HepG2 (cell line): ENCODE results near the gene PSMB3. TPM values are rescaled to one million over a fixed set of nuclear protein-coding genes. Genes with fewer than 3 reads are reported as not detected.

Experiments
- AHDC1 ChIP-seq: sonication (generic); formaldehyde crosslinking; IDR thresholded peaks from 2 replicates; pipeline ENCODE4 v1.5.1; 2020; ENCODE audit warnings: mild to moderate bottlenecking, missing genetic modification reagents, borderline replicate concordance
- BATF2 ChIP-seq: sonication (generic); formaldehyde crosslinking; IDR thresholded peaks from 2 replicates; pipeline ENCODE4 v1.8.0; 2022; ENCODE audit warnings: mild to moderate bottlenecking, missing genetic modification reagents, moderate library complexity
- BRCA1 ChIP-seq: sonication (generic); formaldehyde crosslinking; IDR thresholded peaks from 2 replicates; pipeline ENCODE4 v1.4.0; 2020; ENCODE audit warnings: missing genetic modification reagents
- CEBPG ChIP-seq: IDR thresholded peaks from 2 replicates; pipeline ENCODE4 v1.6.1; 2016
- CHCHD3 ChIP-seq: sonication (generic); formaldehyde crosslinking; IDR thresholded peaks from 2 replicates; pipeline ENCODE4 v1.8.0; 2022; ENCODE audit warnings: mild to moderate bottlenecking, missing genetic modification reagents, moderate library complexity
- GTF2F1 ChIP-seq: fragments of 150-350 bp; IDR thresholded peaks from 2 replicates; pipeline ENCODE4 v1.6.1; 2014; ENCODE audit warnings: low read length
- KDM3A ChIP-seq: IDR thresholded peaks from 2 replicates; pipeline ENCODE4 v1.6.1; 2018; ENCODE audit warnings: low read depth, missing compliant biosample characterization
- MBD4 ChIP-seq: IDR thresholded peaks from 2 replicates; pipeline ENCODE4 v1.6.1; 2012; ENCODE audit warnings: low read length, inconsistent platforms, borderline replicate concordance
- RBM39 ChIP-seq: fragments of 200-400 bp; formaldehyde crosslinking; IDR thresholded peaks from one replicate; pipeline ENCODE4 v1.6.1; 2018; ENCODE audit warnings: antibody characterized with exemption, mild to moderate bottlenecking, low read depth, low read length; ENCODE audit not compliant: poor library complexity, severe bottlenecking
- SP140L ChIP-seq: sonication (generic); formaldehyde crosslinking; IDR thresholded peaks from 2 replicates; pipeline ENCODE4 v1.4.0; 2020; ENCODE audit warnings: missing genetic modification reagents, borderline replicate concordance
- SSRP1 ChIP-seq: IDR thresholded peaks from 2 replicates; pipeline ENCODE4 v1.6.1; 2016; ENCODE audit warnings: control low read depth
- TOE1 ChIP-seq: sonication (generic); formaldehyde crosslinking; IDR thresholded peaks from 2 replicates; pipeline ENCODE4 v1.4.0; 2020; ENCODE audit warnings: mild to moderate bottlenecking, missing genetic modification reagents
- ZBTB7B ChIP-seq: sonication (generic); formaldehyde crosslinking; IDR thresholded peaks from 2 replicates; pipeline ENCODE4 v1.4.0; 2020; ENCODE audit warnings: missing genetic modification reagents
- ZNF10 ChIP-seq: sonication (generic); formaldehyde crosslinking; IDR thresholded peaks from 2 replicates; pipeline ENCODE4 v1.4.0; 2020; ENCODE audit warnings: mild to moderate bottlenecking, low read depth, missing genetic modification reagents, borderline replicate concordance
- ZNF564 ChIP-seq: sonication (generic); formaldehyde crosslinking; IDR thresholded peaks from 2 replicates; pipeline ENCODE4 v1.8.1; 2023; ENCODE audit warnings: mild to moderate bottlenecking, missing genetic modification reagents
- ZNF567 ChIP-seq: sonication (generic); formaldehyde crosslinking; IDR thresholded peaks from 2 replicates; pipeline ENCODE4 v1.8.1; 2023; ENCODE audit warnings: mild to moderate bottlenecking, missing genetic modification reagents, borderline replicate concordance
- ZNF615 ChIP-seq: sonication (generic); formaldehyde crosslinking; IDR thresholded peaks from 2 replicates; pipeline ENCODE4 v1.5.0; 2020; ENCODE audit warnings: mild to moderate bottlenecking, missing genetic modification reagents, borderline replicate concordance
- ZNF788 ChIP-seq: sonication (generic); formaldehyde crosslinking; IDR thresholded peaks from 2 replicates; pipeline ENCODE4 v1.5.0; 2020; ENCODE audit warnings: mild to moderate bottlenecking, missing genetic modification reagents, borderline replicate concordance
- polyA plus RNA-seq, 8 experiments: library from polyadenylated mRNA; depleted of rRNA in 3 of 8; stranded (reverse) in 7 of 8; unstranded in 1 of 8; fragments of >200 nt; fragmentation: Illumina TruSeq in 4 of 8; extraction: Trizol in 4 of 8; gene quantifications; 2 replicates each; pipeline versions ENCODE4 v1.2.1 to v1.2.3, GENCODE V29; 2011 to 2016; ENCODE audit warnings: low read depth in 4 of 8, missing spikeins in 1 of 8, mixed read lengths in 1 of 8; ENCODE audit not compliant: insufficient read depth in 1 of 8
- total RNA-seq, 5 experiments: library from RNA; depleted of rRNA; stranded (reverse); fragments of >200 nt; fragmentation: Illumina TruSeq; extraction: Trizol; gene quantifications; 2 replicates each; pipeline ENCODE4 v1.2.3, GENCODE V29; 2016; ENCODE audit warnings: low read depth in 1 of 5
- TF ChIP-seq, protein P1 (sequence below): IDR thresholded peaks from 2 replicates; pipeline ENCODE4 v1.6.1; 2016; ENCODE audit warnings: mild to moderate bottlenecking, missing biosample characterization, missing genetic modification reagents
- TF ChIP-seq, protein P2 (sequence below): sonication (generic); formaldehyde crosslinking; IDR thresholded peaks from 2 replicates; pipeline ENCODE4 v1.8.1; 2023; ENCODE audit warnings: mild to moderate bottlenecking, inconsistent platforms, moderate library complexity, missing genetic modification reagents, borderline replicate concordance

PSMB3 gene
- total and polyA plus RNA-seq, 2 of the 13 experiments (the other 11 are each of a cell fraction or from before 2014, with no cell fraction given), result 366 to 517 TPM

DNA sequence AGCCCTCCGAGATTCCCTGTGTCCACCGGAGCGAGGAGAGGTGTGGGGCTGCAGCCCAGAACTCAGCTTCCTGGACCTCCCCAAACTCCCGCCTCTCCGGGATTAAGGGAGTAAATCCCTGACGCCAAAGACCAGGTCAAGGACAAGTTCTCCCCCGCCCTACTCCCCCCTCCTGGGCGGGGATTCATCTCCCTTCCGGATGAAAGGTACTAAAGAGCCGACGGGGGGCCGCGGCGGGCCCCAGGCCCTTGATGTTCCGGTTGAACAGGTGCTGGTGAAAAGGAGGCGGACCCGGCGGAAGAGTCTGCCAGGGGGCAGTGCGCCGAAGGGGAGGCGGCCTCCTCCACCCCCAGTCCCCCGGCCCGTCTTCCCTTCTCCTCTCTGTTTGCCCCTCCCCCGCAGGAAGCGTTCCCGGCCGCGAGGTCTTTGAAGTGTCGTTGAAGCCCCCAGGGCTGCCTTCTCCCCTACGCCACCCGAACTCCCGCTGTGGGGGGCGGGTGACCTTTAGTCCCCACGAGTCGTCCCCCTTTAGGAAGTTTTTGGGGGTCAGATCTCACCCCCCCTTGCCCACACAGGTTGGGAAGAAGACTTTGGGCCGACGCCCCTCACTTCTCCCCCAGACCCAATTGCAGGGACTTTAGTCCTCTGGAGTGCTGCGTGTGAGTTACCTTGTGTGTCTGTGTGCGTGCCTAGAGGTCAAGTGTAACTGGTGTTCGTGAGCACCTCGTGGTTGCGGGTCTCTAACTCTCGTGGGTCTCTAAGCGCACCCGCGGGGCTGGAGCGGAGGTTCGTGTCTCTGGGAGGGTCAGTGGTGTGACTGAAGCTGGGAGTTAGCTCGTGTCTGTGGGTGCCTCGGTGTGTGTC lies 48.6 kb upstream of the PSMB3 start (continued):
- TF ChIP-seq ZNF10 (CRISPR knock-in tag) (no peak), ZNF615 (CRISPR knock-in tag) (0 out of 2 replicates have a peak, but pooled peaks have one; percentile 44), ZNF788 (CRISPR knock-in tag) (peak; percentile 96; the same call in 1 of the 2 replicates), AHDC1 (CRISPR knock-in tag) (peak; percentile 96), SSRP1 (CRISPR knock-in tag) (peak; percentile 98), ZBTB7B (CRISPR knock-in tag) (peak; percentile 97), RBM39 (peak; percentile 96), TOE1 (no peak; the same call in 1 of the 2 replicates), ZNF564 (peak; percentile 58; the same call in 1 of the 2 replicates), CEBPG (CRISPR knock-in tag) (peak; percentile 55; the same call in 1 of the 2 replicates), MBD4 (peak; percentile 82; the same call in 1 of the 2 replicates), SP140L (CRISPR knock-in tag) (peak; percentile 95), GTF2F1 (peak; percentile 61; the same call in 1 of the 2 replicates), CHCHD3 (CRISPR knock-in tag) (0 out of 2 replicates have a peak, but pooled peaks have one; percentile 8), ZNF567 (CRISPR knock-in tag) (peak; percentile 3; the same call in 1 of the 2 replicates), KDM3A (CRISPR knock-in tag) (peak; percentile 98), BATF2 (CRISPR knock-in tag) (peak; percentile 71; the same call in 1 of the 2 replicates), BRCA1 (CRISPR knock-in tag) (no peak)
- TF ChIP-seq, protein P1, sequence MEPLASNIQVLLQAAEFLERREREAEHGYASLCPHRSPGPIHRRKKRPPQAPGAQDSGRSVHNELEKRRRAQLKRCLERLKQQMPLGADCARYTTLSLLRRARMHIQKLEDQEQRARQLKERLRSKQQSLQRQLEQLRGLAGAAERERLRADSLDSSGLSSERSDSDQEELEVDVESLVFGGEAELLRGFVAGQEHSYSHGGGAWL (CRISPR knock-in tag), result peak; percentile 77
- TF ChIP-seq, protein P2, sequence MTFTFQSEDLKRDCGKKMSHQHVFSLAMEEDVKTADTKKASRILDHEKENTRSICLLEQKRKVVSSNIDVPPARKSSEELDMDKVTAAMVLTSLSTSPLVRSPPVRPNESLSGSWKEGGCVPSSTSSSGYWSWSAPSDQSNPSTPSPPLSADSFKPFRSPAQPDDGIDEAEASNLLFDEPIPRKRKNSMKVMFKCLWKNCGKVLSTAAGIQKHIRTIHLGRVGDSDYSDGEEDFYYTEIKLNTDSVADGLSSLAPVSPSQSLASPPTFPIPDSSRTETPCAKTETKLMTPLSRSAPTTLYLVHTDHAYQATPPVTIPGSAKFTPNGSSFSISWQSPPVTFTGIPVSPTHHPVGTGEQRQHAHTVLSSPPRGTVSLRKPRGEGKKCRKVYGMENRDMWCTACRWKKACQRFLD (CRISPR knock-in tag), result peak; percentile 25; the same call in 1 of the 2 replicates
